ENCODE data around the gene PAF1.
A peak's percentile ranks its signal among the peaks of the same experiment; 100 is the strongest.

Gene PAF1

GRCh38 chr19:39403331-39404312 lies 12.7 kb upstream of the PAF1 start:
- TF ChIP-seq CTCF (conservative IDR thresholded peaks at IDR 0.05; ENCODE audit: low read depth, low read length), result no peak
- H3K4me3 ChIP-seq (ENCODE audit: low read depth, low read length), result peak overlapping the region; percentile 41
- DNase-seq (ENCODE audit: low read depth), result peak; percentile 99

GRCh38 chr19:39402346-39403300 lies 11.7 kb upstream of the PAF1 start:
- peak; percentile 94 for DNase-seq (ENCODE audit: low read depth)
- no peak for TF ChIP-seq CTCF (conservative IDR thresholded peaks at IDR 0.05; ENCODE audit: low read depth, low read length)
- peak overlapping the region; percentile 41 for H3K4me3 ChIP-seq (ENCODE audit: low read depth, low read length)

GRCh38 chr19:39401549-39402345 lies 10.8 kb upstream of the PAF1 start:
- no peak for TF ChIP-seq CTCF (conservative IDR thresholded peaks at IDR 0.05; ENCODE audit: low read depth, low read length)
- DNase-seq (ENCODE audit: low read depth), result peak; percentile 83
- H3K4me3 ChIP-seq (ENCODE audit: low read depth, low read length), result no peak overlapping the region

GRCh38 chr19:39401070-39401548 lies 10.2 kb upstream of the PAF1 start:
- DNase-seq (ENCODE audit: low read depth), result no peak
- no peak for TF ChIP-seq CTCF (conservative IDR thresholded peaks at IDR 0.05; ENCODE audit: low read depth, low read length)
- no peak overlapping the region for H3K4me3 ChIP-seq (ENCODE audit: low read depth, low read length)

GRCh38 chr19:39400061-39400460 lies 9.2 kb upstream of the PAF1 start:
- TF ChIP-seq CTCF (conservative IDR thresholded peaks at IDR 0.05; ENCODE audit: low read depth, low read length), result no peak
- no peak for DNase-seq (ENCODE audit: low read depth)
- H3K4me3 ChIP-seq (ENCODE audit: low read depth, low read length), result no peak overlapping the region

GRCh38 chr19:39399668-39400050 lies 8.8 kb upstream of the PAF1 start:
- H3K4me3 ChIP-seq (ENCODE audit: low read depth, low read length), result no peak overlapping the region
- DNase-seq (ENCODE audit: low read depth), result no peak
- no peak for TF ChIP-seq CTCF (conservative IDR thresholded peaks at IDR 0.05; ENCODE audit: low read depth, low read length)
